Peyer's patch (tissue), 4 donors: ENCODE data around the gene MYNN.

Experiments used
- POLR2A ChIP-seq, 2 donors: fragments of 450-650 bp; IDR thresholded peaks; one replicate each; pipeline ENCODE4 v1.5.1; 2017; ENCODE audit warnings: antibody characterized with exemption in 2 of 2, mild to moderate bottlenecking in 2 of 2, moderate library complexity in 2 of 2
- TF ChIP-seq, protein P1 (sequence below), 6 experiments: fragments of 450-650 bp in 4 of 6; fragments of 200-600 bp in 2 of 6; sonication (generic) in 1 of 6; IDR thresholded peaks; one replicate each; pipeline ENCODE4 v1.5.1; 2017 to 2019; ENCODE audit warnings: antibody characterized with exemption in 6 of 6, mild to moderate bottlenecking in 3 of 6, moderate library complexity in 1 of 6

DNA sequence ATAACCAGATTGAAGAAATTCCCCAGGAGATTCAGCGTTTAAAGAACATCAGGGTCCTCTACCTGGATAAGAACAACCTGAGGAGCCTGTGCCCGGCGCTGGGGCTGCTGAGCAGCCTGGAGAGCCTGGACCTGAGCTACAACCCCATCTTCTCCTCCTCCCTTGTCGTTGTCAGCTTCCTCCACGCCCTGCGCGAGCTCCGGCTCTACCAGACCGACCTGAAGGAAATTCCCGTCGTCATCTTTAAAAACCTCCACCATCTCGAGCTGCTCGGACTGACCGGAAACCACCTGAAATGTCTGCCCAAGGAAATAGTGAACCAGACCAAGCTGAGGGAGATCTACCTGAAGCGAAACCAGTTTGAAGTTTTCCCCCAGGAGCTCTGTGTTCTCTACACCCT lies 48.9 kb downstream of the MYNN start:
- TF ChIP-seq, protein P1, sequence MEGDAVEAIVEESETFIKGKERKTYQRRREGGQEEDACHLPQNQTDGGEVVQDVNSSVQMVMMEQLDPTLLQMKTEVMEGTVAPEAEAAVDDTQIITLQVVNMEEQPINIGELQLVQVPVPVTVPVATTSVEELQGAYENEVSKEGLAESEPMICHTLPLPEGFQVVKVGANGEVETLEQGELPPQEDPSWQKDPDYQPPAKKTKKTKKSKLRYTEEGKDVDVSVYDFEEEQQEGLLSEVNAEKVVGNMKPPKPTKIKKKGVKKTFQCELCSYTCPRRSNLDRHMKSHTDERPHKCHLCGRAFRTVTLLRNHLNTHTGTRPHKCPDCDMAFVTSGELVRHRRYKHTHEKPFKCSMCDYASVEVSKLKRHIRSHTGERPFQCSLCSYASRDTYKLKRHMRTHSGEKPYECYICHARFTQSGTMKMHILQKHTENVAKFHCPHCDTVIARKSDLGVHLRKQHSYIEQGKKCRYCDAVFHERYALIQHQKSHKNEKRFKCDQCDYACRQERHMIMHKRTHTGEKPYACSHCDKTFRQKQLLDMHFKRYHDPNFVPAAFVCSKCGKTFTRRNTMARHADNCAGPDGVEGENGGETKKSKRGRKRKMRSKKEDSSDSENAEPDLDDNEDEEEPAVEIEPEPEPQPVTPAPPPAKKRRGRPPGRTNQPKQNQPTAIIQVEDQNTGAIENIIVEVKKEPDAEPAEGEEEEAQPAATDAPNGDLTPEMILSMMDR (IDR thresholded peaks at IDR 0.05) = no peak
- no peak for TF ChIP-seq POLR2A (IDR thresholded peaks at IDR 0.05)
